Effector CD4-positive, alpha-beta T cell (primary cell): ENCODE measurements around the gene JPH2.
"Not testable (repeated sequence)": the region's sequence is repeated elsewhere in the genome, so short reads cannot be mapped to it uniquely, and the experiment has no call there.

Experiments
- DNase-seq: peaks from one replicate; pipeline ENCODE4 v3.0.0-alpha.2; 2020

Gene JPH2

GRCh38 chr20:44157061-44157460 lies 29.9 kb downstream of the JPH2 start:
- no peak for DNase-seq

DNA sequence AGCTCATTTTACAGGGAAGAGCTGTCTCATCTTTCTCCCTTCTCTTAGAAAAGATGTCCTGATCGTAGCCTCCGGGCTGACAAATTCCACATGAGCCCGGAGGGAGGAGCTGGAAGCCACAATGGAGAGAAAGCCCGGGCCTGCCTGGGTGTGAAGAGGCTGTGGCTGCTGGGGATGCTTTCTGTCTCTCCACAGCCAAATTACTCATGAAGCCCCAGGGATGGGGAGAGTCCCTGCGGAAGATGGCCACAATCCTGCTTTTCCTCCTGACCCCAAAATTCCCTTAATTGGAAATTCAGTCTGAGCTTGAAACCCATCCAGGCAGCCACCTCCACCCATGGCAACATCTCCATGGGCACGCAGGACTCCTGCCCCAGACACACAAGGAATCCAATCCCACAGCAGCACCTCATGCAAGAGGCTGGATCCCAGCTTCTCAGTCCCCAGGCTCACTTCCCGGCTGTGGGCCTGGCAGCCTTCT lies 32.4 kb downstream of the JPH2 start:
- no peak for DNase-seq

GRCh38 chr20:44153636-44154043 lies 33.3 kb downstream of the JPH2 start:
- DNase-seq = peak; percentile 6

DNA sequence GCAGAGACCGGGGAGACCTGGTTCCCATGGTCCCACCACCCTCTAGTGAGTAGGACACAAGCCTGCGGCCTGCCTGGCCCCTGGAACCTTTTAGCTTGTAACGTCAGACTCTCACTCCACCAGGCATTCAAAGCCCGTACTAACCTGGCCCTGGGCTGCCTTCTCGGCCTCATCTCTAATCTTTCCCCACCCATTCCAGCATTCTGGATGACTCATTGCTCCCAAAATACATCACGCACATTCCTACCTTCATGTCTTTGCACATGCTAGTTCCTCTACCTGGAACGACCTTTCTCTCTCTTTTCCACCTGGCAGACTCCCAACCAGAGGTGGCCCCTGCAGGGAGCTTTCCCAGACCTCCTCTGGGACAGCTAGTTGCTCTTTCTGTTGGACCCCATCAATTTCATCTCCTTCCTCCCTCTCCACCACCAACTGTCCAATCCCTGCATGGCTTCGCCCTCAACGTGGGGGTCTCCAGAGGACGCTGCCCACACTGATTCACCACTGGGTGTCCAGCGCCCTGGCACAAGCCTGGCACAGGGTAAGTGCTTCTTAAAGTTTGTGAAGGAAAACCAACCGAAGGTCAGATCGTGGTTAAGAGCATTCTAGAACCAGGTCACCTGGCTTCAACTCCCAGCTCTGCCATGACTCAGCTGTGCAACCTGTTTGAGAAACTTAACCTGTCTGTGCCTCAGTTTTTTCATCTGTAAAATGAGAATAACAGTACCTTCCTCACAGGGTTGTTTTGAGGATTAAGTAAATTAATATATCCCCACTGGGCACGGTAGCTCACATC lies 35.2 kb downstream of the JPH2 start:
- no peak for DNase-seq

GRCh38 chr20:44146272-44146671 lies 40.7 kb downstream of the JPH2 start:
- DNase-seq = no peak

- DNase-seq = no peak
Observed at GRCh38 chr20:44145131-44145775, 41.7 kb downstream of the JPH2 start.

- DNase-seq = no peak
Observed at GRCh38 chr20:44143936-44144335, 43.1 kb downstream of the JPH2 start.

- DNase-seq = no peak
Observed at GRCh38 chr20:44142413-44142812, 44.6 kb downstream of the JPH2 start.

DNA sequence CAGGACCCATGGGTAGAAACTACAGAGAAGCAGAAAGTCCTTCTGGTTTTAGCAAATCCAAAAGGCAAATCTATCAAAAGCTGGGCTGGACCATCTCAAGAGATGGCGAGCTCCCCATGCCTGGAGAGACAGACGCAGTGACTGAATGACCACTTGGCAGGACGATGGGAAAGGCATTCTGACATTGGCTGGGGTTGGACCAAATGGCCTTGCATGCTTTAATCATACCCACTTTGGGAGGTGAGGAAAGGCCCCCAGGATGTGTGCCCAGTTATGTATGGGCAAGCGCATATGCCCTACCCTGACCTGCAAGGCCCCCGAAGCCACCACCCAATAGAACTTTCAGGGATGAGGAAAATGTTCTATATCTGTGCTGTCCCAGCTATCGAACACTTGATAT lies 45.1 kb downstream of the JPH2 start:
- DNase-seq = no peak

DNA sequence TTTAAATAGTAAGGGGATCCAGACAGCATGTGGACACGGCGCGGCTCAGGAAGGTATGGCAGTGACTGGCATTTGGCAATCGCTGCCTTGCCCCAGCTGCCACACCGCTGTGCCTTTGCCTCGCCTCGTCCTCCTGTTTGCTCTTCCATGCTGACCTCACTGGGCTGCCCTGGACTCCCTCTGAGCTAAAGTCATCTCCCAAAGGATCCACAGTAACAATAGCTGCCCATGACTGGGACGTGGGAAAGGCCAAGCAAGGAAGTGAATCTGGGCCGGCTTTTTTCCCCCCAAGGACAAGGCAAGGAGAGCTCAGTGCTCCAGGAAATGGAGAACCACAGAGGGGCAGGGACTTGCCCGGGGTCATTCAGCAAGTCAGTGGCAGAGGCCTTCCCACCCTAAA lies 48.1 kb downstream of the JPH2 start:
- DNase-seq = no peak

DNA sequence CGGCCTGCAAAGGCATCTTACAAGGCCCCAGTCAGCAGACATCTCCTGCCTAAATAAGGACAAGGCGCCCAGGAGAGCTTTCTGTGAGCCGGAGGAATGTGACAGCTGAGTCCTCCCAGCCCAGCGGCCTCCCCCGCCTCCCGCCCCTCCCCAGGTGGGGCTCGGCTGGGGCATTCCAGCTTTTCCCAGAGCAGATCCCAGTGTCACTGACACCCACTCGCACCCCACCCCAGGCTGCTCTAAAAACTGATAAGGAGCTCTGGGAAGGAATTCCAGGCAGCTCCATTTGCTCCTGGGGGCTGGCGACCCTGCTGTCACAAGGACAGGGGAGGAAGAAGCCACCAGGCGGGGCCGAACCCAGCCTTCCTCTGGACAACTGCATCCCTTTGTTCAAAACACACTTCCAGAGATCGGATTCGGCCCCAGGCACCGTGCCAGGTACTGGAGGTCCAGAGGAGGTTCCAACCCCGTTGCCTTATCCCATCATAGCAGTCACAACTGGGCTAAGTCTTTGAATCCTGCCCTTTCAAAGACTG lies 49.7 kb downstream of the JPH2 start:
- no peak for DNase-seq

GRCh38 chr20:44136579-44137265 lies 50.3 kb downstream of the JPH2 start:
- no peak for DNase-seq

DNA sequence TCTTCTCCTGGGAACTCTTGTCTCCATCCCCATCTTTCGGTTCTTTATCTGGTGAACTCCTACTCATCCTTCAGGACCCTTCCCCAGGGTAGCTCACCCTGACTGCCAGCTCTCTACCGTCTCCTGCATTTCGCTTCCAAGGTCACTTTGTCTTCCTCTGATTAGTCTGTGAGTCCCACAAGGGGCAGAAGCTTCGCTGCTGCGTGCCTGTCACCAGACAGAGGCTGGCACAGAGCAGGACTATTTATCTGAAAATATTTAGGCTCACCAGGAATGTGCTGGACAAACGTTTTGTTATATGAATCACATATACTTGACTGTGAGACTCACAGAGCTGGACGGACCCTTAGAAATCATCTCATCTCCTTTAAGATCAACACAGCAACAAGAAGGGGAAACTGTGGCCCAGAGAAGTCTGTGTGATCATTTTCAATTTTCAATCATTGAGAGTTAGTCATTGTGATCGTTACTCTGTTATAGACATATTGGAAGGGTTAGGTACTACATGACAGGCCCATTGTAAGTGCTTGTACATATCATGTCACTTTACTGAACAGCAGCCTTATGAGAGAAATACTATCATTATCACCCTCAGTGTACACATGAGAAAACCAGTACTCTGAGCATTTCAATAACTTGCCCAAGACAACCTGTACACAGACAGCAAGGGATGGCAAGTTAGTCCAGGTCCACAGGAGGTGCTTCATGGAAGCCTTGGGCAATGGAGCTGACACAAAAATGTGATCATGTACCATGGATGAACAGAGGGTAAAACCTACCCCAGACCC lies 51.4 kb downstream of the JPH2 start:
- DNase-seq = no peak

GRCh38 chr20:44135012-44135412 lies 52.0 kb downstream of the JPH2 start:
- DNase-seq = no peak

GRCh38 chr20:44133424-44133823 lies 53.6 kb downstream of the JPH2 start:
- no peak for DNase-seq

GRCh38 chr20:44131704-44132103 lies 55.3 kb downstream of the JPH2 start:
- DNase-seq = no peak

- no peak for DNase-seq
Observed at GRCh38 chr20:44129911-44130718, 56.9 kb downstream of the JPH2 start.

DNA sequence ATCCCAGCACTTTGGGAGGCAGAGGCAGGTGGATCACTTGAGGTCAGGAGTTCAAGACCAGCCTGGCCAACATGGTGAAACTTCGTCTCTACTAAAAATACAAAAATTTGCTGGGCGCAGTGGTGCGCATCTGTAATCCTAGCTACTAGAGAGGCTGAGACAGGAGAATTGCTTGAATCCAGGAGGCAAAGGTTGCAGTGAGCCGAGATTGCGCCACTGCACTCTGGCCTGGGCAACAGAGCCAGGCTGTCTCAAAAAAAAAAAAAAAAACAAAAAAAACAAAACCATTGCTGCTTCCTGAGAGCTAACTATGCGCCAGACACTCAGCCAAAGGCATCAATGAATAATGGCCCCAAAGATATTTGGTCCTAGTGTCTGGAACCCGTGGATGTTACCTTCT lies 57.7 kb downstream of the JPH2 start:
- DNase-seq = not testable (repeated sequence)

- no peak for DNase-seq
Observed at GRCh38 chr20:44126445-44126844, 60.5 kb downstream of the JPH2 start.

DNA sequence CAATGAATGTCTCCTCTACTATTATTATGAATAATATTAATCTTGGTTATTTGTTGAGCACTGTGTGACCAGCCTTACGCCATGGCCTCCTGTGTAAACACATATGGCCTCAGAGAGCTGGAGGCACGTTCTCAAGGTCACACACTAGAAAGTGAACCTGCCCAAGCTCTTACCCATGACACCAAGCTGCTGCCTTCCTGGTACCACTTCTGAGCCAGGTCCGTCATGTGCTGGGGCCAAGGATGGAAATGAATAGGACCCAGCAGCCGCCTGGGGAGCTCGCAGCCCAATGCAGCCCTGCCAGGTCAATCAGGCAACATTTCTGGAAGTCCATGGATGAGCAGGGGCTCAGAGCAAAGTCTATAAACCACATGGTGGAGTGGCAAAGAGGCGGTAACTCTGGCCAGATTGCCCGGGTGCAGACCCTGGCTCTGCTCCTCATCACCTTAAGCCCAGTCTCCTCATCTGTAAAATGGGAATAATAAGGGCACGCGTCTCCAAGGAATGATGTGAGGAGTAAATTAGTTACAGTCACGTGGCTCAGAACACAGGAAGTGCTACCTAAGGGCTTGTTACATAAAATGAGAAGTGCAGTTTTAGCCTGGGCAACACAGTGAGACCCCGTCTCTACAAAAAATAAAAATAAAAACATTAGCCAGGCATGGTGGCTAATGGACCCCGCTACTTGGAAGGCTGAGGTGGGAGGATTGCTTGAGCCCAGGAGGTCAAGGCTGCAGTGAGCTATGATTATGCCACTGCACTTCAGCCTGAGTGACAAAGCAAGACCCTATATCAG lies 61.5 kb downstream of the JPH2 start:
- DNase-seq = no peak
